Esophagus muscularis mucosa (tissue), 4 donors: ENCODE measurements around the gene C15orf62. TPM values are rescaled to one million over a fixed set of nuclear protein-coding genes. Genes with fewer than 3 reads are reported as not detected.
A peak's percentile ranks its signal among the peaks of the same experiment; 100 is the strongest.

Experiments used
- DNase-seq: peaks from one replicate; pipeline ENCODE4 v3.0.0-alpha.2; 2017; ENCODE audit errors: extremely low spot score
- H3K27ac ChIP-seq, 4 donors: fragments of 200-600 bp; sonication (generic); replicated peaks in 1 of 4; 1 replicate in 3 of 4; 2 replicates in 1 of 4; pipeline ENCODE4 v1.5.1; 2016 to 2019; ENCODE audit warnings: mild to moderate bottlenecking in 1 of 4
- H3K27me3 ChIP-seq, 4 donors: fragments of 200-600 bp; sonication (generic); one replicate each; pipeline versions ENCODE4 v1.5.1 to v1.6.0; 2016 to 2019
- H3K36me3 ChIP-seq, 4 donors: fragments of 200-600 bp; sonication (generic); one replicate each; pipeline ENCODE4 v1.5.1; 2016 to 2019
- H3K4me1 ChIP-seq, 4 donors: fragments of 200-600 bp; sonication (generic); one replicate each; pipeline ENCODE4 v1.5.1; 2016 to 2019
- H3K4me3 ChIP-seq, 4 donors: fragments of 200-600 bp; sonication (generic); 1 replicate in 2 of 4; 2 replicates in 2 of 4; pipeline ENCODE4 v1.5.1; 2016 to 2019; ENCODE audit warnings: mild to moderate bottlenecking in 4 of 4, moderate library complexity in 1 of 4
- H3K9me3 ChIP-seq, 4 donors: fragments of 200-600 bp; sonication (generic); 1 replicate in 3 of 4; 2 replicates in 1 of 4; pipeline ENCODE4 v1.5.1; 2016 to 2019
- EP300 ChIP-seq: sonication (generic); formaldehyde crosslinking; IDR thresholded peaks from one replicate; pipeline ENCODE4 v1.6.1; 2017; ENCODE audit warnings: antibody characterized with exemption
- POLR2A ChIP-seq: fragments of 450-650 bp; IDR thresholded peaks from one replicate; pipeline ENCODE4 v1.6.1; 2017; ENCODE audit warnings: antibody characterized with exemption, moderate library complexity, mild to moderate bottlenecking, low read depth
- POLR2AphosphoS5 ChIP-seq, 2 donors: sonication (generic); formaldehyde crosslinking; IDR thresholded peaks; one replicate each; pipeline ENCODE4 v1.6.1; 2017; ENCODE audit warnings: antibody characterized with exemption in 2 of 2
- whole genome bisulfite sequencing: methylation state at CpG from one replicate; pipeline ENCODE4 v1.1.5; 2018; 5-methylcytosine and 5-hydroxymethylcytosine counted together
- intact Hi-C: fragments of 100-400 bp; cut with DNase I; formaldehyde crosslinking; loops from one replicate; pipeline ENCODE4 v1.15.1; 2023
- total RNA-seq, 4 donors: library from RNA; depleted of rRNA; stranded (reverse); fragments of >200 nt; gene quantifications; one replicate each; pipeline versions ENCODE4 v1.1.0 to v1.2.1, GENCODE V29; 2016
- TF ChIP-seq, protein P1 (sequence below), 3 experiments: fragments of 200-600 bp in 2 of 3; fragments of 450-650 bp in 1 of 3; sonication (generic) in 2 of 3; IDR thresholded peaks; one replicate each; pipeline ENCODE4 v1.5.1; 2017 to 2019; ENCODE audit warnings: antibody characterized with exemption in 3 of 3, mild to moderate bottlenecking in 2 of 3, moderate library complexity in 1 of 3

The C15orf62 gene
- total RNA-seq, 4 donors from 2014 or later = under 0.01 to 1.1 (median 0.57) TPM; not detected in 1

- 2% methylated on average over 25 of the region's 64 CpGs for WGBS
- peak; percentile 98 for DNase-seq
- TF ChIP-seq POLR2AphosphoS5 (IDR thresholded peaks at IDR 0.05) (peak; percentile 74 to 89), EP300 (no peak)
- TF ChIP-seq, protein P1, sequence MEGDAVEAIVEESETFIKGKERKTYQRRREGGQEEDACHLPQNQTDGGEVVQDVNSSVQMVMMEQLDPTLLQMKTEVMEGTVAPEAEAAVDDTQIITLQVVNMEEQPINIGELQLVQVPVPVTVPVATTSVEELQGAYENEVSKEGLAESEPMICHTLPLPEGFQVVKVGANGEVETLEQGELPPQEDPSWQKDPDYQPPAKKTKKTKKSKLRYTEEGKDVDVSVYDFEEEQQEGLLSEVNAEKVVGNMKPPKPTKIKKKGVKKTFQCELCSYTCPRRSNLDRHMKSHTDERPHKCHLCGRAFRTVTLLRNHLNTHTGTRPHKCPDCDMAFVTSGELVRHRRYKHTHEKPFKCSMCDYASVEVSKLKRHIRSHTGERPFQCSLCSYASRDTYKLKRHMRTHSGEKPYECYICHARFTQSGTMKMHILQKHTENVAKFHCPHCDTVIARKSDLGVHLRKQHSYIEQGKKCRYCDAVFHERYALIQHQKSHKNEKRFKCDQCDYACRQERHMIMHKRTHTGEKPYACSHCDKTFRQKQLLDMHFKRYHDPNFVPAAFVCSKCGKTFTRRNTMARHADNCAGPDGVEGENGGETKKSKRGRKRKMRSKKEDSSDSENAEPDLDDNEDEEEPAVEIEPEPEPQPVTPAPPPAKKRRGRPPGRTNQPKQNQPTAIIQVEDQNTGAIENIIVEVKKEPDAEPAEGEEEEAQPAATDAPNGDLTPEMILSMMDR (IDR thresholded peaks at IDR 0.05) = peak in 1 of 3 experiments; percentile 21
Measured at GRCh38 chr15:40807028-40807887, 37.5 kb downstream of the C15orf62 start, which contains the start of the genes DNAJC17 and ZFYVE19. Gene DNAJC17, minus strand, starts transcription at chr15:40807473. Its CDS starts 27 bp downstream, at chr15:40807446. Gene ZFYVE19, plus strand, starts transcription at chr15:40807089. Its CDS starts 501 bp downstream, at chr15:40807590.

GRCh38 chr15:40807888-40808461, 38.2 kb downstream of the C15orf62 start:
- intact Hi-C loops = loop anchor here (2.0 kb wide), 1 partner anchor 53 kb away; the partner anchor contains the start of gene RMDN3
- H3K36me3 ChIP-seq = peaks cover 7 to 33% (median 30%) of the 10 kb centered on the region in 4 donors
- H3K4me1 ChIP-seq = peaks cover 21 to 43% (median 30%) of the 10 kb centered on the region in 4 donors
- H3K4me3 ChIP-seq = peak overlapping the region; percentile 87 to 99 (median 93)
- no peak for DNase-seq
- peak overlapping the region; percentile 95 to 97 (median 96) for H3K27ac ChIP-seq
- H3K27me3 ChIP-seq = no peaks in the 10 kb centered on the region
- no peak for TF ChIP-seq EP300
- no peak for TF ChIP-seq POLR2AphosphoS5 (IDR thresholded peaks at IDR 0.05)
- TF ChIP-seq, protein P1 (IDR thresholded peaks at IDR 0.05) = no peak
- no peak for TF ChIP-seq POLR2A
- H3K9me3 ChIP-seq = no peaks in the 10 kb centered on the region
- 16% methylated on average over 19 of the region's 19 CpGs for WGBS

More at GRCh38 chr15:40807028-40807887, 37.5 kb downstream of the C15orf62 start, which contains the start of the genes DNAJC17 and ZFYVE19:
- peaks cover 7 to 34% (median 28%) of the 10 kb centered on the region in 4 donors for H3K36me3 ChIP-seq
- peaks cover 25 to 49% (median 30%) of the 10 kb centered on the region in 4 donors for H3K4me1 ChIP-seq
- no peaks in the 10 kb centered on the region for H3K9me3 ChIP-seq
- no peaks in the 10 kb centered on the region for H3K27me3 ChIP-seq
- intact Hi-C loops = loop anchor here (2.0 kb wide), 1 partner anchor 52 kb away; the partner anchor contains the start of gene RMDN3
- H3K27ac ChIP-seq = peak within 1 kb of the TSS; percentile 95 to 97 (median 96)
- H3K4me3 ChIP-seq = peak within 1 kb of the TSS; percentile 87 to 99 (median 93)

GRCh38 chr15:40808861-40809450, 39.2 kb downstream of the C15orf62 start:
- Histone ChIP-seq H3K9me3 (no peaks in the 10 kb centered on the region), H3K27ac (no peak overlapping the region), H3K27me3 (no peaks in the 10 kb centered on the region), H3K36me3 (peaks cover 7 to 41% (median 39%) of the 10 kb centered on the region in 4 donors), H3K4me3 (no peak overlapping the region), H3K4me1 (peaks cover 21 to 33% (median 30%) of the 10 kb centered on the region in 4 donors)
- intact Hi-C loops = no loop called here
- no peak for DNase-seq
- WGBS = 86% methylated on average over 8 of the region's 8 CpGs
- no peak for TF ChIP-seq EP300
- TF ChIP-seq POLR2AphosphoS5 (IDR thresholded peaks at IDR 0.05) = no peak
- TF ChIP-seq, protein P1 (IDR thresholded peaks at IDR 0.05) = no peak
- TF ChIP-seq POLR2A = no peak

- 98% methylated on average over 12 of the region's 12 CpGs for WGBS
- DNase-seq = no peak
- TF ChIP-seq POLR2A = no peak
- no peak for TF ChIP-seq EP300
- TF ChIP-seq POLR2AphosphoS5 (IDR thresholded peaks at IDR 0.05) = no peak
- intact Hi-C loops = no loop called here
- no peaks in the 10 kb centered on the region for H3K27me3 ChIP-seq
- H3K9me3 ChIP-seq = no peaks in the 10 kb centered on the region
- no peak overlapping the region for H3K27ac ChIP-seq
- no peak overlapping the region for H3K4me3 ChIP-seq
- peaks cover 7 to 61% (median 49%) of the 10 kb centered on the region in 4 donors for H3K36me3 ChIP-seq
- H3K4me1 ChIP-seq = peaks cover 8 to 13% (median 12%) of the 10 kb centered on the region in 4 donors
Measured at GRCh38 chr15:40812721-40813425, 43.1 kb downstream of the C15orf62 start.
